PC-9 (cell line): ENCODE measurements around the gene SAP25. TPM values are rescaled to one million over a fixed set of nuclear protein-coding genes. Genes with fewer than 3 reads are reported as not detected.

Experiments
- Bru-seq: library from RNA; stranded (reverse); fragments of 400-500 nt; gene quantifications from one replicate; lab custom pipeline; 2021; lab: Mats Ljungman, UMichigan
- BruChase-seq, 2 experiments: library from RNA; stranded (reverse); fragments of 400-500 nt; gene quantifications; one replicate each; lab custom pipeline; 2021; lab: Mats Ljungman, UMichigan
- BruUV-seq: library from RNA; stranded (reverse); fragments of 400-500 nt; replicated peaks from 2 replicates; lab custom pipeline; 2021; lab: Mats Ljungman, UMichigan
- CTCF ChIA-PET: fragments of 300-600 bp; sonication (Branson Sonifier 250); formaldehyde crosslinking; loops from one replicate; lab custom pipeline; 2022; ENCODE audit warnings: antibody characterized with exemption; lab: Charles Lee
- POLR2A ChIA-PET: fragments of 300-600 bp; sonication (Branson Sonifier 250); formaldehyde crosslinking; loops from one replicate; lab custom pipeline; 2022; ENCODE audit warnings: antibody characterized with exemption; ENCODE audit not compliant: unreplicated experiment; lab: Charles Lee
- DNase-seq, 2 experiments: peaks; one replicate each; pipeline versions ENCODE4 v3.0.0 to v3.0.0-alpha.2; 2015 to 2022; ENCODE audit warnings: mixed read lengths in 1 of 2
- H2AFZ ChIP-seq: fragments of 200-600 bp; sonication (generic); 2 replicates; pipeline ENCODE4 v1.8.1; 2017; ENCODE audit warnings: antibody characterized with exemption
- H3F3A ChIP-seq: fragments of 200-600 bp; sonication (generic); 2 replicates; pipeline ENCODE4 v1.8.1; 2017; ENCODE audit warnings: antibody characterized with exemption, mild to moderate bottlenecking, low read depth; ENCODE audit not compliant: insufficient read depth
- H3K27ac ChIP-seq: fragments of 200-600 bp; sonication (generic); 2 replicates; pipeline ENCODE4 v1.6.1; 2016; ENCODE audit warnings: mixed run types
- H3K27me3 ChIP-seq: fragments of 200-600 bp; sonication (generic); 2 replicates; pipeline ENCODE4 v1.6.1; 2016; ENCODE audit warnings: low read depth, mixed run types; ENCODE audit not compliant: insufficient read depth
- H3K36me3 ChIP-seq: fragments of 200-600 bp; sonication (generic); 2 replicates; pipeline ENCODE4 v1.6.1; 2016; ENCODE audit warnings: low read depth, mixed run types
- H3K4me1 ChIP-seq: fragments of 200-600 bp; sonication (generic); replicated peaks from 2 replicates; pipeline ENCODE4 v1.6.1; 2016; ENCODE audit warnings: mixed run types; ENCODE audit not compliant: insufficient read depth
- H3K4me2 ChIP-seq: fragments of 200-600 bp; sonication (generic); 2 replicates; pipeline ENCODE4 v1.6.1; 2017; ENCODE audit warnings: mixed run types
- H3K4me3 ChIP-seq: fragments of 200-600 bp; sonication (generic); 2 replicates; pipeline ENCODE4 v1.6.1; 2016; ENCODE audit warnings: mixed run types
- H3K79me2 ChIP-seq: fragments of 200-600 bp; sonication (generic); 2 replicates; pipeline ENCODE4 v1.6.1; 2017; ENCODE audit warnings: low read depth, mixed run types
- H3K9me2 ChIP-seq: fragments of 200-600 bp; sonication (generic); 2 replicates; pipeline ENCODE4 v1.8.1; 2017; ENCODE audit warnings: mild to moderate bottlenecking; ENCODE audit not compliant: insufficient read depth
- H3K9me3 ChIP-seq: fragments of 200-600 bp; sonication (generic); 2 replicates; pipeline ENCODE4 v1.8.1; 2016; ENCODE audit warnings: low read depth; ENCODE audit not compliant: insufficient read depth
- H4K20me1 ChIP-seq: fragments of 200-600 bp; sonication (generic); 2 replicates; pipeline ENCODE4 v1.8.1; 2017; ENCODE audit not compliant: insufficient read depth
- CTCF ChIP-seq: fragments of 200-600 bp; sonication (generic); conservative IDR thresholded peaks from 2 replicates; pipeline ENCODE4 v1.6.1; 2017; ENCODE audit warnings: mixed run types, antibody characterized with exemption, mild to moderate bottlenecking, moderate library complexity
- EZH2 ChIP-seq: fragments of 200-600 bp; sonication (generic); IDR thresholded peaks from 2 replicates; pipeline ENCODE4 v1.8.0; 2017; ENCODE audit warnings: antibody characterized with exemption, low read depth
- intact Hi-C: fragments of 100-400 bp; cut with micrococcal nuclease; formaldehyde crosslinking; loops from one replicate; pipeline ENCODE4 v1.10.0; 2022; ENCODE audit not compliant: unreplicated experiment
- long read RNA-seq: library from polyadenylated mRNA; stranded (forward); transcript quantifications from one replicate; pipeline ENCODE4 v2.0.0, GENCODE V29; 2022
- total RNA-seq: library from RNA; stranded (reverse); gene quantifications from 2 replicates; pipeline ENCODE4 v1.2.3, GENCODE V29; 2021

Gene SAP25
- total RNA-seq (11.0 and 15.3 TPM in 2 replicates), Bru-seq, nascent RNA (percentile 55 among the genes with signal in this experiment), BruChase-seq, experiment 1, labeled RNA remaining after a 2-hour chase (percentile 33 among the genes with signal in this experiment), BruChase-seq, experiment 2, labeled RNA remaining after a 6-hour chase (percentile 46 among the genes with signal in this experiment)
- long read RNA-seq, partial matches to known transcripts: 0 of 9 reads
- long read RNA-seq, other reads (novel, unspliced or antisense): 3 of 9 reads

- intact Hi-C loops: no loop called here
- CTCF ChIA-PET: interaction anchor here (0.6 kb wide), 1 partner anchor 87 kb away, joined by 3 read pairs; no protein-coding TSS in a partner anchor
These were observed at the start of gene SAP25 for GRCh38 chr7:100573691-100574361. Gene SAP25, minus strand, starts transcription at chr7:100573900. Its CDS starts 158 bp downstream, at chr7:100573742.

GRCh38 chr7:100621554-100621953, 47.9 kb upstream of the SAP25 start:
- BruUV-seq: no TSS peak
- Histone ChIP-seq H3K79me2 (no peaks in the 10 kb centered on the region), H3K36me3 (no peaks in the 10 kb centered on the region), H3K9me2 (no peaks in the 10 kb centered on the region), H3K4me3 (no peak overlapping the region), H3K4me2 (no peak overlapping the region), H3K4me1 (peaks cover 4% of the 10 kb centered on the region; the same call in 1 of the 2 replicates), H3K27me3 (no peaks in the 10 kb centered on the region), H3K27ac (no peak overlapping the region), H4K20me1 (no peaks in the 10 kb centered on the region), H2AFZ (no peak overlapping the region), H3K9me3 (no peaks in the 10 kb centered on the region), H3F3A (peaks cover 7% of the 10 kb centered on the region; the same call in 1 of the 2 replicates)
- POLR2A ChIA-PET: interaction anchor here (0.7 kb wide), 1 partner anchor 48 kb away, joined by 3 read pairs; no protein-coding TSS in a partner anchor
- DNase-seq: no peak
- CTCF ChIA-PET: no interaction called here
- intact Hi-C loops: no loop called here
- TF ChIP-seq CTCF (no peak), EZH2 (no peak)

More at GRCh38 chr7:100573691-100574361, at the start of gene SAP25:
- Histone ChIP-seq H3K4me3 (no peak within 1 kb of the TSS), H3K9me2 (no peaks in the 10 kb centered on the region), H2AFZ (no peak within 1 kb of the TSS), H3K27me3 (no peaks in the 10 kb centered on the region), H3K4me1 (no peaks in the 10 kb centered on the region), H4K20me1 (no peaks in the 10 kb centered on the region), H3K4me2 (no peak within 1 kb of the TSS), H3K36me3 (no peaks in the 10 kb centered on the region), H3K79me2 (no peaks in the 10 kb centered on the region), H3K27ac (no peak within 1 kb of the TSS), H3F3A (peaks cover 6% of the 10 kb centered on the region; the same call in 1 of the 2 replicates), H3K9me3 (no peaks in the 10 kb centered on the region)
- POLR2A ChIA-PET: no interaction called here
- BruUV-seq: no TSS peak
- TF ChIP-seq CTCF (no peak), EZH2 (no peak)
- peak in 1 of 2 experiments; percentile 19 for DNase-seq

GRCh38 chr7:100620804-100621203, 47.1 kb upstream of the SAP25 start:
- no peaks in the 10 kb centered on the region for H3K79me2 ChIP-seq
- CTCF ChIA-PET: interaction anchor here (0.6 kb wide), 1 partner anchor 163 kb away, joined by 3 read pairs; no protein-coding TSS in a partner anchor
- H3K27me3 ChIP-seq: no peaks in the 10 kb centered on the region
- H2AFZ ChIP-seq: no peak overlapping the region
- no peak overlapping the region for H3K4me2 ChIP-seq
- POLR2A ChIA-PET: interaction anchor here (0.6 kb wide), 1 partner anchor 33 kb away, joined by 7 read pairs; no protein-coding TSS in a partner anchor
- H3F3A ChIP-seq: peaks cover 5% of the 10 kb centered on the region; the same call in 1 of the 2 replicates
- intact Hi-C loops: no loop called here
- H3K27ac ChIP-seq: no peak overlapping the region
- no peaks in the 10 kb centered on the region for H4K20me1 ChIP-seq
- no peaks in the 10 kb centered on the region for H3K9me2 ChIP-seq
- no peaks in the 10 kb centered on the region for H3K9me3 ChIP-seq
- H3K4me1 ChIP-seq: no peaks in the 10 kb centered on the region
- TF ChIP-seq CTCF: no peak
- TF ChIP-seq EZH2: no peak
- no peak for DNase-seq
- H3K36me3 ChIP-seq: no peaks in the 10 kb centered on the region
- H3K4me3 ChIP-seq: no peak overlapping the region
- no TSS peak for BruUV-seq
